Peyer's patch (tissue), 4 donors: ENCODE measurements around the gene PDE2A. TPM values are rescaled to one million over a fixed set of nuclear protein-coding genes. Genes with fewer than 3 reads are reported as not detected.

Experiments used
- DNase-seq, 3 donors: peaks; one replicate each; pipeline ENCODE4 v3.0.0-alpha.2; 2017 to 2019
- H3K27ac ChIP-seq, 4 donors: fragments of 200-600 bp; sonication (generic); one replicate each; pipeline ENCODE4 v1.5.1; 2016 to 2019
- H3K27me3 ChIP-seq, 2 donors: fragments of 200-600 bp; sonication (generic); one replicate each; pipeline ENCODE4 v1.5.1; 2019
- H3K36me3 ChIP-seq, 3 donors: fragments of 200-600 bp; sonication (generic); one replicate each; pipeline ENCODE4 v1.5.1; 2016 to 2019
- H3K4me1 ChIP-seq, 4 donors: fragments of 200-600 bp; sonication (generic); one replicate each; pipeline ENCODE4 v1.5.1; 2016 to 2019
- H3K4me3 ChIP-seq, 4 donors: fragments of 200-600 bp; sonication (generic); 1 replicate in 3 of 4; 2 replicates in 1 of 4; pipeline ENCODE4 v1.5.1; 2016 to 2019; ENCODE audit warnings: mild to moderate bottlenecking in 1 of 4
- H3K9me3 ChIP-seq, 4 donors: fragments of 200-600 bp; sonication (generic); one replicate each; pipeline ENCODE4 v1.5.1; 2016 to 2019; ENCODE audit warnings: mild to moderate bottlenecking in 1 of 4
- CTCF ChIP-seq, 6 experiments: fragments of 450-650 bp in 4 of 6; fragments of 200-600 bp in 2 of 6; sonication (generic) in 1 of 6; IDR thresholded peaks; one replicate each; pipeline ENCODE4 v1.5.1; 2017 to 2019; ENCODE audit warnings: antibody characterized with exemption in 6 of 6, mild to moderate bottlenecking in 3 of 6, moderate library complexity in 1 of 6
- POLR2A ChIP-seq, 2 donors: fragments of 450-650 bp; IDR thresholded peaks; one replicate each; pipeline ENCODE4 v1.5.1; 2017; ENCODE audit warnings: antibody characterized with exemption in 2 of 2, mild to moderate bottlenecking in 2 of 2, moderate library complexity in 2 of 2
- small RNA-seq, 2 donors: library from RNA; depleted of rRNA; stranded (forward); fragments of <200 nt; gene quantifications; one replicate each; pipeline ENCODE3, GENCODE V24; 2016
- total RNA-seq, 4 donors: library from RNA; depleted of rRNA; stranded (reverse); fragments of >200 nt; gene quantifications; one replicate each; pipeline ENCODE4 v1.1.0, GENCODE V29; 2016

The PDE2A gene
- total RNA-seq, 4 donors from 2014 or later, result 8.4 to 75.9 (median 33.1) TPM

- Histone ChIP-seq H3K4me1 (no peaks in the 10 kb centered on the region), H3K27me3 (no peaks in the 10 kb centered on the region), H3K36me3 (no peaks in the 10 kb centered on the region), H3K4me3 (no peak overlapping the region), H3K9me3 (no peaks in the 10 kb centered on the region), H3K27ac (no peak overlapping the region)
- no peak for DNase-seq
- TF ChIP-seq POLR2A (IDR thresholded peaks at IDR 0.05) (no peak), CTCF (IDR thresholded peaks at IDR 0.05) (no peak)
These were observed 139.1 kb downstream of the PDE2A start for GRCh38 chr11:72535194-72535547.

- Histone ChIP-seq H3K4me1 (no peaks in the 10 kb centered on the region), H3K27ac (no peak overlapping the region), H3K36me3 (no peaks in the 10 kb centered on the region), H3K9me3 (no peaks in the 10 kb centered on the region), H3K27me3 (no peaks in the 10 kb centered on the region), H3K4me3 (no peak overlapping the region)
- TF ChIP-seq POLR2A (IDR thresholded peaks at IDR 0.05), result no peak
- TF ChIP-seq CTCF (IDR thresholded peaks at IDR 0.05), result no peak
- no peak for DNase-seq
These were observed 139.6 kb downstream of the PDE2A start for GRCh38 chr11:72534371-72535193.

- no peak for TF ChIP-seq CTCF (IDR thresholded peaks at IDR 0.05)
- no peaks in the 10 kb centered on the region for H3K4me1 ChIP-seq
- no peaks in the 10 kb centered on the region for H3K36me3 ChIP-seq
- no peaks in the 10 kb centered on the region for H3K27me3 ChIP-seq
- no peaks in the 10 kb centered on the region for H3K9me3 ChIP-seq
- no peak overlapping the region for H3K4me3 ChIP-seq
- no peak overlapping the region for H3K27ac ChIP-seq
- DNase-seq, result no peak
These were observed 145.2 kb downstream of the PDE2A start for GRCh38 chr11:72529068-72529467.

- DNase-seq, result no peak
- H3K4me3 ChIP-seq, result no peak overlapping the region
- no peaks in the 10 kb centered on the region for H3K9me3 ChIP-seq
- H3K36me3 ChIP-seq, result no peaks in the 10 kb centered on the region
- H3K27ac ChIP-seq, result no peak overlapping the region
- H3K27me3 ChIP-seq, result no peaks in the 10 kb centered on the region
- no peaks in the 10 kb centered on the region for H3K4me1 ChIP-seq
- no peak for TF ChIP-seq POLR2A (IDR thresholded peaks at IDR 0.05)
- TF ChIP-seq CTCF (IDR thresholded peaks at IDR 0.05), result no peak
These were observed 146.1 kb downstream of the PDE2A start for GRCh38 chr11:72528121-72528520.

Small RNA genes lying within 50 kb of the gene (small RNA-seq; reads per million reads assigned to genes)
- 11.9 to 12.6 reads per million in 2 donors for gene MIR139
- gene RNU7-105P, result 0 reads per million in 2 donors

Other genes with a start within 250 kb of the PDE2A start
- 10 to 100 TPM; 16.5 to 78.4 (median 20.6) TPM for gene CLPB, start 239.9 kb downstream of the PDE2A start, total RNA-seq
- gene ARAP1, start 78.0 kb upstream of the PDE2A start, total RNA-seq, result 100 to 1,000 TPM; 122 to 285 (median 145) TPM
- gene STARD10, start 119.6 kb upstream of the PDE2A start, total RNA-seq, result 100 to 1,000 TPM; 118 to 187 (median 168) TPM
- gene ATG16L2, start 140.0 kb upstream of the PDE2A start, total RNA-seq, result 100 to 1,000 TPM in 1 of 4 donors, 10 to 100 TPM in 3; 39.9 to 226 (median 65.0) TPM